GM21360 (cell line): ENCODE measurements around the gene CATSPER1.
"Not testable (repeated sequence)": the region's sequence is repeated elsewhere in the genome, so short reads cannot be mapped to it uniquely, and the experiment has no call there.

Experiments used
- ATAC-seq: cut with Tn5 transposase; IDR thresholded peaks from one replicate; pipeline ENCODE4 v1.9.1; 2021; ENCODE audit warnings: mild to moderate bottlenecking, moderate library complexity; ENCODE audit not compliant: unreplicated experiment

Gene CATSPER1

GRCh38 chr11:66051766-66052663 lies 25.7 kb upstream of the CATSPER1 start, which contains the start of gene SF3B2:
Gene SF3B2 (plus strand): TSS chr11:66052364. CDS start chr11:66052385, 21 bp downstream.
- peak; percentile 93 for ATAC-seq

GRCh38 chr11:66051371-66051765 lies 25.1 kb upstream of the CATSPER1 start:
- no peak for ATAC-seq

DNA sequence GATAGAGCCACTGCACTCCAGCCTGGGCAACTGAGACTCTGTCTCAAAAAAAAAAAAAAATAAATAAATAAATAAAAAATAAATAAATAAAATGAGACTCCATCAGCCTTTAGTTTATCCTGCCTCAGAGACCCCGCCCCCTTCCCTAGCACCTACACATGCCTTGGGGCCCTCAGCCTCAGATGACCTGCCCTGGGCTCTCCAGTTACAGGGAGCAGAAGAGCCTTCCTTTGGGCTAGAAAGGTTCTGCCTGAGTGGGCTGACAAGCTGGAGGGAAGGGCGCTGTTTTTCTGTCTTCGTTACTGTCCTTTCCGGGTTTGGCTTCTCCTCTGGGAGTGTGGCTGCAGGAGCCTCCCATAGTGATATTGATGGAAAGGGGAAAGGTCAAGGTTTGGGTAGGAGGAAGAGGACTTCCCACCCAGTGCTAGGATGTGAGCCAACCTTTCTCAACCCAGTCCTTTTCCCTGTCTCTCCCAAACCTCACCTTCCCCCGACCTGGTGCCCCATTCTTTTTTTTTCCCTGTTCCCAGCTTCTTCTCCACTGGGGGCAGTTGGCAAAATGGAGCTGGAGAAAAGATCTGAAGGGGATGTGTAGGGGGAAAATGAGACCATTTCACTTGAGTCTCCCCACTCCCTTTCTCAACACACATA lies 24.4 kb upstream of the CATSPER1 start:
- ATAC-seq: no peak

DNA sequence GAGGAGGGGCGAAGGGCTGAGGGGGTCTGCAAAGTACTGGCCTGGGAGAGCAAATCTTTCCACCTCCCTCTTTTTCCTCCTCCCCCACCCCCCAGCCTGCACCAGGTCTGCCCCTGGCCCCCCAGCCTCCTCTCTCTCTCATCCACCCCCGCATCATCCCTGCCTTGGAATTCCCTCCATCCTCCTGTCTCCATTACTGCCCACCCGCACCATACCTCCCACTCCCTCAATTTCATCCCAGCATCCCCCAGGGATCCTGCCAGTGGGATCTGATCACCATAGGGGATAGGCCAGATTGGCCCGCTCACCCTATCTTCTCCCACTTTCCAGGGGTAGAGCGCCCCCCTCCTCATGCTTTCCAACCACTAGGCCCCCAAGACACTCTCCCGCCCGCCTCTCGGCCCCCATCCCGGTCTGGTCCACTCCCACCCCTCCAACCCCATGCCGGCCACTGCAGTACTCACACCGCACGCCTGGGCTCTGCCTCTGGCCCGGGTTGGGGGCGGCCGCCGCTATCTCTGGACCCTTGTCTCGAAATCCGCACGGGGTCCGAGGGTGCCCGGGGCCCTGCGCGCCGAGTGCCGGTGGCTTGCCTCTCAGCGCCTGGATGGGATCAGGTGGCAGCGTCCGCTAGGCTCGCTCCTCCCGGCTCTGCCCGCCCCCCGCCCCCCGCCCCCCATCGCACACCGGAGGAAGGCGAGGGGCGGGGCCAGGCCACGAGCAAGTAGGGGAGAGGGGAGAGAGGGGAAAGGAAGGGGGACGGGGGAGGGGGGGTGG lies 22.5 kb upstream of the CATSPER1 start, which contains the start of gene GAL3ST3:
Gene GAL3ST3, minus strand, starts transcription at position 615 of the 777 bp plus-strand sequence. CDS start 3,746 bp downstream, outside the sequence.
- no peak for ATAC-seq

DNA sequence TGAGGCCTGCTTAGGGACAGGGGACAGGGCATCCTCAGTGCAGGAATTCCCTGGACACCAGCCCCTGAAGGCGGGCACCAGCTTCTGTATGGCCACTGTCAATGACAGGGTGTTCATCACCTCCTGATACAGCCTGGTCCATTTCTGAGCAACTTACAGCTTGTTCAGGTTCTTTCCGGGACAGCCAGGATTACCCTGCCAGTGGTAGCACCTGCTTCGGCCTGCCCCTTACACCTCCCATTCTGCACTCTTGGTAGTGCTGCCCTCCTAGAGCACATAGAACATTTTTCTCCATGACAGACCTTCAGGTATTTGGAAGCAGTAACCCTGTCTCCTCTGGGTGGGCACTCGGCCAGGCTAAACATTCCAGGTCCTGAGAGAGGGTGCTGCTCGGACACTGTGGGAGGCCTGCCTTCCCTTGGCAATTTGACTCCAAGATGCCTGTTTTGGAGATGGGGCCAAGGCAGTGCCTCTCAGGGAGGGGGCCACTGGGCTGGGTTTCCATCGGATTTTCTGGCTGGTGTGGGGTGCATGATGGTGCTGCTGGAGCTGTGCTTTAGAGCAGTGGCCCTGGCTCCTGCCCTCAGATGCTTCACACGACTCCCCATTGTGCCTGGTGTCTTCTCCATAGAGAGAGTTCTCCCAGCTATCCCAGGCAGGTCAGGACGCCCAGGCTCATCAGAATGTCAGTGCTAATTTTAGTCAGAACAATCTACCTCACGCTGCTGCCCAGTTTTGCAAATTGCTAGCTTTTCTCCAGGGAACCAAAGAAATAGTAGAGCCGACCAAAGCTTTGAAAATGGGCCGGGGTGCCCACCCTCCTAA lies 21.5 kb upstream of the CATSPER1 start:
- no peak for ATAC-seq

- ATAC-seq: no peak
Observed at GRCh38 chr11:66046901-66047300, 20.6 kb upstream of the CATSPER1 start.

DNA sequence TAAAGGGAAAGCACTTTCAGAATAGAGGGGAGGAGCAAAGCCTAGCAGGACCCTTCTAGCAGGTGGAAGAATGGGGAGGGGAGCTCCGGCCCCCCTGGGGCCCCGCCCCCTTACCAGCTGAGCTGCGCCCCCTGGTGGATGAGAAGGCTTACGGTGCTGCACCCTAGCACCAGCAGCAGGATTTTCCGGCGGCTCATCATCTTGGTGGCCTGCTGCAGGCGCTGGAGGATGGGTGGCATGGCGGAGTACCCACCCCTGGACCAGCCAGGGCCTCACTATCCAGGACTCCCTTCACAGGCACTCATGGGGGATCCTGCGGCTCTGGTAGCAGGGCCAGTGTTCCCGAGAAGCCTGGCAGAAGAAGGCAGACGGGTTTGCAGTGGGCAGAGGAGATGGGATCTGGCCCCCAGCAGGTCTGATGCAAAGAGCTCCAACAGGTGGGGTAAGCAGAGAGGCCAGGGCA lies 18.9 kb upstream of the CATSPER1 start:
- peak; percentile 55 for ATAC-seq

GRCh38 chr11:66044757-66045156 lies 18.5 kb upstream of the CATSPER1 start:
- ATAC-seq: peak; percentile 10

- no peak for ATAC-seq
Observed at GRCh38 chr11:66042996-66043906, 17.0 kb upstream of the CATSPER1 start.

- ATAC-seq: no peak
Observed at GRCh38 chr11:66042227-66042995, 16.1 kb upstream of the CATSPER1 start.

DNA sequence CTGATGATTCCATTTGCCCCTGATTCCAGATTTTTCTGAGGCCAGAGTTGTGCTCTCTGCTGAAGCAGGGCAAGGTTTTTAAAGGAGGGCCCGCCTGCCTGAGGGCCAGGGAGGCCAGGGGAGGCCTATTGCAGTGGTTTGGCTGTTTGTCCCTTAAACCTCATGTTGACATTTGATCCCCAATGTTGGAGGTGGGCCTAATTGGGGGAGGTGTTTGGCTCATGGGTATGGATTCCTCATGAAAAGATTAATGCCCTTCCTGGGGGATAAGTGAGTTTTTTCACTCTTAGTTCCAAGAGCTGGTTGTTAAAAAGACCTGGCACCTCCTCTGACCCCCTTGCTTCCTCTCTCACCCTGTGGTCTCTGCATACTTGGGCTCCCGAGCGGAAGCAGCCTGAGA lies 13.5 kb upstream of the CATSPER1 start:
- ATAC-seq: no peak

DNA sequence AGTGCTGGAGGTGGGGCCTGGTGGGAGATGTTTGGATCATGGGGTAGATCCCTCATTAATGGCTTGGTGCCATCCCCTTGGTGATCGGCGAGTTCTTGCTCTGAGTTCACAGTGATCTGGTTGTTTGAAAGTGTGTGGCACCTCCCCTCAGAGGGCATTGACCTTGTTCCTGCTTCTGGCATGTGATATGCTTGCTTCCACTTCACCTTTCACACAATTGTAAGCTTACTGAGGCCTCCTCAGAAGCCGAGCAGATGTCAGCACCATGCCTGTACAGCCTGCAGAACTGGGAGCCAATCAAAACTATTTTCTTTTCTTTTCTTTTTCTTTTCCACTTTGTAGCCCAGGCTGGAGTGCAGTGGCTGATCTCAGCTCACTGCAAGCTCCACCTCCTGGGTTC lies 11.0 kb upstream of the CATSPER1 start:
- no peak for ATAC-seq

DNA sequence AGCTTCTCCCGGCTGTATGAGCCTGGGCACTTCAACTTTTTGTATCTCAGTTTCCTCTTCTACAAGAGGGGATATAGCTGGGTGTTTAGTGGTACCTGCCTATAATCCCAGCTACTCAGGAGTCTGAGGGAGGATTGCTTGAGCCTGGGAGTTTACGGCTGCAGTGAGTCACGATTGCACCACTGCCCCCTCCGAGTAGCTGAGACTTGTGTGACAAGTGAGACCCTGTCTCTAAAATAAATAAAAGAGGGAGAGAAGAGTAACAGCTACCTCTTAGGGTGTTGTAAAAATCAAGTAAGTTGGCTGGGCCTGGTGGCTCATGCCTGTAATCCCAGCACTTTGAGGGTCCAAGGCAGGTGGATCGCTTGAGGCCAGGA lies 10.0 kb upstream of the CATSPER1 start:
- no peak for ATAC-seq

- no peak for ATAC-seq
Observed at GRCh38 chr11:66035653-66036333, 9.5 kb upstream of the CATSPER1 start.

DNA sequence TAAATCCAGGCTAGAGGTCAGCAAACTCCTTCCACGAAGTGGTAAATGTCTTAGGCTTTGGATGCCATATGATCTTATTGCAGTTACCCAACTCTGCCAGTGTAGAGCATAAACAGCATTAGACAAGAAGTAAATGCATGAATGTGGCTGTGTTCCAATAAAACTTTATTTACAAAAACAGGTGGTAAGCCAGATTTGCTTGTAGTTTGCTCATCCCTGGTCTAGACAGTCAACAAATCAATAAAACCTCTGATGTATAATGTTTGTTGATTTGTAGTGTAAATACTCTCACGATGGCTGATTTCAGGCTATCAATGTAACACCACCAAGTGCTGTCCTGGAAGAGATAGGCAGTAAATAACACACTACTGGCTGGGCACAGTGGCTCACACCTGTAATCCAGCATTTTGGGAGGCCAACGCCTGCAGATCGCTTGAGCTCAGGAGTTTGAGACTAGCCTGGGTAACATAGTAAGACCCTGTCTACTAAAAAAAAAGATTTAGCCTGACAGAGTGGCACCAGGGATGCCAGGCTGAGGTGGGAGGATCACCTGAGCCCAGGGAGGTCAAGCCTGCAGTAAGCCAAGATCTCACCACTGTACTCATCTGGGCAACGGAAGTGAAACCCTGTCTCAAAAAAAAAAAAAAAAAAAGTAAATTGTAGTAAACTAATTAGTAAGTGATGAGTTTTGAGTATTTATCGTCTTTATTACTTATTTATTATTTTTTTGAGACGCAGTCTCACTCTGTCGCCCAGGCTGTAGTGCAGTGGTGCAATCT lies 6.9 kb upstream of the CATSPER1 start:
- ATAC-seq: no peak

- not testable (repeated sequence) for ATAC-seq
Observed at GRCh38 chr11:66023186-66023440, 3.2 kb downstream of the CATSPER1 start.

DNA sequence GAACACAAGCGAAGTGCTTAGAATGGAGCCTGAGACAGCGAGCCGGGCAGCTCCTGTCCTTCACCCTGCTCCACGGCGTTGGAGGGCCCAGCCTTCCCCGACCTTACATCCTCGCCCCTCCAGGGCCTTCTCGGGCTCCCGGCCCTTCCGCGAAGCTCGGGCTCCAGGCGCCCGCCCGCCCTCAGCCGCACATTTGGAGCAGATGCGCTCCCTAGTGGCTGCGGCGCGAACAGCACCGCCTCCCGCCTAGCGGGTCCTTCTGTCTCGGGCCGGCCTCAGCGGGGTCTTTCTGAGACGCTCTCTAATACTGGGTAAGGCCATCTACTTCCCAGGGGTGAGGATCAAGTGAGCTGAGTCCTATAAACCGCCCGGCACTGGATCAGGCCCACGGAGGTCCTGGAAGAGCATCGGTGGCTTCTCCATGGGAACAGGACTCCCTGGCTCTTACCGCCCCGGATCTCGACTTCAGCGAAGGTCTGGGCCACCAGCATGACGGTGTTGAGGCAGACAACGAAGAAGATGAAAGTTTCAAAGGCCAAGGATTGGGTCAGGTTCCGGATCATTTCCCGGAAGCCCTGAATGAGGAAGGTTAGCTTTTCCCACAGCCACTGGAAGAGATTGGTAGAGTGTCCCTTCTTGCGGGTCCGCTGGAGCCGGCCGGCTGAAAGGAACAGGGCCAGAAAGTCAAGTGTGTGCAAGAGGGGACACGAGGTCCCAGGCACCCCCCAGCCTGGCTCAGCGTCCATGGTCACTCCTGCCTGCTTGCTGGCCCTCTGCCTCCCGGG lies 3.7 kb downstream of the CATSPER1 start:
- no peak for ATAC-seq
